HL-60 (cell line): ENCODE results near the gene ASB7.

Experiments used
- DNase-seq, 2 experiments: peaks; one replicate each; pipeline ENCODE4 v3.0.0-alpha.2; 2010 to 2020; ENCODE audit warnings: low read depth in 1 of 2, low spot score in 1 of 2
- H3K27ac ChIP-seq: fragments of 250-450 bp; sonication (Bioruptor Pico); replicated peaks from 2 replicates; pipeline ENCODE4 v1.5.1; 2020; ENCODE audit warnings: mild to moderate bottlenecking, moderate library complexity
- H3K27me3 ChIP-seq: fragments of 250-450 bp; sonication (Bioruptor Pico); 2 replicates; pipeline ENCODE4 v1.5.1; 2021; ENCODE audit warnings: mild to moderate bottlenecking, moderate library complexity; ENCODE audit not compliant: insufficient read depth, poor library complexity, severe bottlenecking
- H3K4me3 ChIP-seq: replicated peaks from 2 replicates; pipeline ENCODE4 v1.5.1; 2011; ENCODE audit warnings: mild to moderate bottlenecking, control low read depth, low read length; ENCODE audit not compliant: insufficient read depth
- CTCF ChIP-seq: IDR thresholded peaks from one replicate; pipeline ENCODE4 v1.5.1; 2011; ENCODE audit warnings: low read length, control low read depth, inconsistent platforms; ENCODE audit not compliant: insufficient read depth
- GABPA ChIP-seq: IDR thresholded peaks from 2 replicates; pipeline ENCODE4 v1.6.1; 2012; ENCODE audit warnings: low read depth
- POLR2AphosphoS5 ChIP-seq: IDR thresholded peaks from 2 replicates; pipeline ENCODE4 v1.6.1; 2012; ENCODE audit warnings: low read depth
- REST ChIP-seq: IDR thresholded peaks from 2 replicates; pipeline ENCODE4 v1.6.1; 2012; ENCODE audit warnings: low read depth; ENCODE audit not compliant: insufficient replicate concordance
- SPI1 ChIP-seq: IDR thresholded peaks from 2 replicates; pipeline ENCODE4 v1.6.1; 2012; ENCODE audit warnings: low read depth, mild to moderate bottlenecking, borderline replicate concordance

The ASB7 gene

GRCh38 chr15:100693451-100693850 is 91.1 kb downstream of the ASB7 start:
- H3K27ac ChIP-seq: no peak overlapping the region
- H3K4me3 ChIP-seq: no peak overlapping the region
- no peak for DNase-seq
- TF ChIP-seq SPI1 (no peak), REST (no peak), POLR2AphosphoS5 (no peak), GABPA (no peak), CTCF (no peak)
- H3K27me3 ChIP-seq: peaks cover 3% of the 10 kb centered on the region

- peaks cover 3% of the 10 kb centered on the region for H3K27me3 ChIP-seq
- no peak overlapping the region for H3K27ac ChIP-seq
- TF ChIP-seq GABPA (no peak), REST (no peak), SPI1 (no peak), CTCF (no peak), POLR2AphosphoS5 (no peak)
- DNase-seq: no peak
- no peak overlapping the region for H3K4me3 ChIP-seq
These were observed 92.1 kb downstream of the ASB7 start for GRCh38 chr15:100694381-100695021.

GRCh38 chr15:100695048-100695447 is 92.7 kb downstream of the ASB7 start:
- DNase-seq: no peak
- TF ChIP-seq CTCF: no peak
- TF ChIP-seq SPI1: no peak
- no peak for TF ChIP-seq POLR2AphosphoS5
- TF ChIP-seq REST: no peak
- TF ChIP-seq GABPA: no peak
- H3K27ac ChIP-seq: no peak overlapping the region
- H3K4me3 ChIP-seq: no peak overlapping the region
- H3K27me3 ChIP-seq: peaks cover 1% of the 10 kb centered on the region
